SK-N-SH treated with all-trans-retinoic acid at 6 μM for 48 hours (cell line): ENCODE measurements around the gene NME7.

Source experiments
- ARNTL ChIP-seq: fragments of 450-650 bp; formaldehyde crosslinking; IDR thresholded peaks from 2 replicates; pipeline ENCODE4 v1.5.0; 2020; ENCODE audit warnings: low read depth, mild to moderate bottlenecking, moderate library complexity, borderline replicate concordance
- CREB5 ChIP-seq: fragments of 250-450 bp; sonication (Bioruptor Pico); IDR thresholded peaks from 2 replicates; pipeline ENCODE4 v1.5.1; 2020; ENCODE audit warnings: low read depth, mild to moderate bottlenecking, moderate library complexity
- CSDC2 ChIP-seq: fragments of 250-450 bp; sonication (Bioruptor Pico); IDR thresholded peaks from 2 replicates; pipeline ENCODE4 v1.5.0; 2020; ENCODE audit warnings: mild to moderate bottlenecking, moderate library complexity
- GLIS3 ChIP-seq: fragments of 250-450 bp; sonication (Bioruptor Pico); IDR thresholded peaks from 2 replicates; pipeline ENCODE4 v1.5.0; 2020; ENCODE audit warnings: mild to moderate bottlenecking, moderate library complexity
- PATZ1 ChIP-seq: fragments of 250-450 bp; sonication (Bioruptor Pico); IDR thresholded peaks from 2 replicates; pipeline ENCODE4 v1.8.0; 2020; ENCODE audit warnings: mild to moderate bottlenecking, moderate library complexity, borderline replicate concordance
- POU6F1 ChIP-seq: fragments of 250-450 bp; sonication (Bioruptor Pico); IDR thresholded peaks from 2 replicates; pipeline ENCODE4 v1.8.0; 2021; ENCODE audit warnings: low read depth, mild to moderate bottlenecking, moderate library complexity, borderline replicate concordance
- TCF4 ChIP-seq: fragments of 250-450 bp; sonication (Bioruptor Pico); IDR thresholded peaks from 2 replicates; pipeline ENCODE4 v1.8.0; 2021; ENCODE audit warnings: mild to moderate bottlenecking, moderate library complexity, borderline replicate concordance
- TOX ChIP-seq: fragments of 250-450 bp; sonication (Bioruptor Pico); IDR thresholded peaks from 2 replicates; pipeline ENCODE4 v1.8.0; 2021; ENCODE audit warnings: mild to moderate bottlenecking, moderate library complexity, borderline replicate concordance
- ZFP3 ChIP-seq: fragments of 250-450 bp; sonication (Bioruptor Pico); IDR thresholded peaks from 2 replicates; pipeline ENCODE4 v1.5.0; 2020; ENCODE audit warnings: mild to moderate bottlenecking, moderate library complexity
- ZFP30 ChIP-seq: fragments of 450-650 bp; formaldehyde crosslinking; IDR thresholded peaks from 2 replicates; pipeline ENCODE4 v1.5.0; 2022; ENCODE audit warnings: mild to moderate bottlenecking, moderate library complexity
- ZNF565 ChIP-seq: fragments of 450-650 bp; formaldehyde crosslinking; conservative IDR thresholded peaks from 2 replicates; pipeline ENCODE4 v1.5.0; 2020; ENCODE audit warnings: low read depth, mild to moderate bottlenecking, moderate library complexity

- TF ChIP-seq TCF4 (CRISPR knock-in tag): no peak
- no peak for TF ChIP-seq PATZ1 (CRISPR knock-in tag)
- TF ChIP-seq CREB5 (CRISPR knock-in tag): no peak
- TF ChIP-seq ZFP30 (CRISPR knock-in tag): no peak
- no peak for TF ChIP-seq ZFP3
- TF ChIP-seq TOX (CRISPR knock-in tag): no peak
- no peak for TF ChIP-seq POU6F1
- no peak for TF ChIP-seq ZNF565
- TF ChIP-seq GLIS3 (CRISPR knock-in tag): no peak
- TF ChIP-seq ARNTL (CRISPR knock-in tag): no peak
- no peak for TF ChIP-seq CSDC2
These were observed 51.0 kb downstream of the NME7 start for GRCh38 chr1:169316556-169316955.
